Keratinocyte (primary cell): Measurements from ENCODE around the gene PKP4. TPM values are rescaled to one million over a fixed set of nuclear protein-coding genes. Genes with fewer than 3 reads are reported as not detected.

Experiments used
- DNase-seq: peaks from one replicate; pipeline ENCODE4 v3.0.0-alpha.2; 2011; ENCODE audit warnings: low read depth, missing footprints, low spot score
- FAIRE-seq: peaks from 2 replicates; lab custom pipeline; 2011; peaks lifted over from hg19 to GRCh38; lab: Jason Lieb, UNC
- H2AFZ ChIP-seq: 2 replicates; pipeline ENCODE4 v1.6.0; 2012; ENCODE audit warnings: low read length, control low read depth, inconsistent platforms; ENCODE audit not compliant: control insufficient read depth
- H3K27ac ChIP-seq: 2 replicates; pipeline ENCODE4 v1.5.1; 2011; ENCODE audit warnings: low read length; ENCODE audit not compliant: control insufficient read depth, insufficient read depth
- H3K27me3 ChIP-seq: 3 replicates; pipeline ENCODE4 v1.6.0; 2011; ENCODE audit warnings: low read length; ENCODE audit not compliant: control insufficient read depth, insufficient read depth; ENCODE audit errors: extremely low read depth
- H3K36me3 ChIP-seq, 2 experiments: 2 replicates in 1 of 2; 3 replicates in 1 of 2; pipeline ENCODE4 v1.5.1; 2011; ENCODE audit warnings: low read length in 2 of 2, mild to moderate bottlenecking in 1 of 2; ENCODE audit not compliant: control insufficient read depth in 2 of 2, insufficient read depth in 2 of 2; ENCODE audit errors: extremely low read depth in 1 of 2
- H3K4me1 ChIP-seq: 3 replicates; pipeline ENCODE4 v1.5.1; 2011; ENCODE audit warnings: low read length; ENCODE audit not compliant: control insufficient read depth, insufficient read depth; ENCODE audit errors: extremely low read depth
- H3K4me2 ChIP-seq: 3 replicates; pipeline ENCODE4 v1.6.0; 2011; ENCODE audit warnings: low read depth, low read length; ENCODE audit not compliant: control insufficient read depth, insufficient read depth; ENCODE audit errors: extremely low read depth
- H3K4me3 ChIP-seq, 3 experiments: fragments of 200-600 bp in 1 of 3; sonication (generic) in 1 of 3; 2 replicates in 2 of 3; 3 replicates in 1 of 3; pipeline ENCODE4 v1.5.1; 2011 to 2016; ENCODE audit warnings: low read length in 3 of 3, mild to moderate bottlenecking in 3 of 3, control low read depth in 2 of 3, inconsistent platforms in 1 of 3, low read depth in 1 of 3, mixed read lengths in 1 of 3, mixed run types in 1 of 3, moderate library complexity in 1 of 3; ENCODE audit not compliant: control insufficient read depth in 2 of 3, insufficient read depth in 2 of 3; ENCODE audit errors: extremely low read depth in 1 of 3
- H3K79me2 ChIP-seq: 2 replicates; pipeline ENCODE4 v1.6.0; 2012; ENCODE audit warnings: low read length; ENCODE audit not compliant: control insufficient read depth, insufficient read depth
- H3K9ac ChIP-seq: 3 replicates; pipeline ENCODE4 v1.6.0; 2011; ENCODE audit warnings: low read length; ENCODE audit not compliant: control insufficient read depth, insufficient read depth; ENCODE audit errors: extremely low read depth
- H3K9me1 ChIP-seq: 3 replicates; pipeline ENCODE4 v1.6.0; 2011; ENCODE audit warnings: low read length; ENCODE audit not compliant: control insufficient read depth, insufficient read depth; ENCODE audit errors: extremely low read depth
- H3K9me3 ChIP-seq: 2 replicates; pipeline ENCODE4 v1.5.1; 2012; ENCODE audit warnings: low read depth, low read length; ENCODE audit not compliant: control insufficient read depth
- H4K20me1 ChIP-seq: 3 replicates; pipeline ENCODE4 v1.6.0; 2011; ENCODE audit warnings: low read length; ENCODE audit not compliant: control insufficient read depth, insufficient read depth; ENCODE audit errors: extremely low read depth
- CTCF ChIP-seq, 3 experiments: IDR thresholded peaks in 1 of 3; conservative IDR thresholded peaks in 1 of 3; optimal IDR thresholded peaks in 1 of 3; 2 replicates in 2 of 3; 3 replicates in 1 of 3; pipeline versions ENCODE3 to v1.5.1; 2011; ENCODE audit warnings: low read length in 3 of 3, mild to moderate bottlenecking in 3 of 3, moderate library complexity in 2 of 3, control low read depth in 1 of 3, inconsistent platforms in 1 of 3; ENCODE audit not compliant: insufficient read depth in 2 of 3; ENCODE audit errors: extremely low read depth in 1 of 3
- EZH2 ChIP-seq: IDR thresholded peaks from one replicate; pipeline ENCODE4 v1.6.1; 2012; ENCODE audit warnings: inconsistent platforms, mild to moderate bottlenecking, low read length, moderate library complexity
- dilution Hi-C: fragments of 300-500 bp; cut with MboI; formaldehyde crosslinking; loops from one replicate; pipeline ENCODE4 v1.7.0; 2020; ENCODE audit warnings: low sequenced_read_pairs; ENCODE audit not compliant: extremely low pct_ligation_motif_present
- polyA plus RNA-seq, 5 experiments: library from polyadenylated mRNA; depleted of rRNA in 3 of 5; stranded (reverse) in 3 of 5; stranded (forward) in 1 of 5; unstranded in 1 of 5; fragments of >200 nt; gene quantifications; 1 replicate in 1 of 5; 2 replicates in 3 of 5; 3 replicates in 1 of 5; pipeline versions ENCODE4 v1.2.1 to v1.2.3, GENCODE V29; 2011 to 2012; ENCODE audit warnings: missing spikeins in 2 of 5, low read depth in 1 of 5, low replicate concordance in 1 of 5

Gene PKP4
- polyA plus RNA-seq, 1 donor (not counting 4 experiments of a cell fraction or from before 2014, with no cell fraction given): 43.8 TPM

DNA sequence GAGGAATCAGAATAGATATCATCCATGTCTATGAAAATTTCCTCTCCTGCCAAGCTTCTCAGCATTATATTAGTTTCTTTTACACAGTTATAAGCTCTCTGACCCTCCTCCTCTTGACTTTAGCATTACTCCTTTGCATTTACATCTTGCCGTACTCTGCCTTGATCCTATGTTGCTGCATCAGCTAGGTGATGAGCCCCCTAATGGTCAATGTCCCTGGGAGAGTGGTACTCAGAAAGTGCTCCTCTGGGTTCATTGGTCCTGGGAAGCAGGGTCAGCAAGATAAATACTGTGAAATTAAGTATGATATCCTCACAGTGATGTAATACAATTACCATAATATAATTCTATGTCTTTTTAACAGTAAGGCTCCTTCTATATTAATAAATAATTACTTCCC, 74.1 kb downstream of the PKP4 start:
- no peak overlapping the region for H2AFZ ChIP-seq
- DNase-seq (no peak), FAIRE-seq (no peak)

GRCh38 chr2:158533009-158533408, 76.3 kb downstream of the PKP4 start:
- H3K4me3 ChIP-seq: no peak overlapping the region
- H3K27ac ChIP-seq: no peak overlapping the region
- no peaks in the 10 kb centered on the region for H4K20me1 ChIP-seq
- H3K9me3 ChIP-seq: no peaks in the 10 kb centered on the region
- H3K4me1 ChIP-seq: peaks cover 7% of the 10 kb centered on the region
- no peak overlapping the region for H3K9ac ChIP-seq
- no peak overlapping the region for H2AFZ ChIP-seq
- no peak overlapping the region for H3K4me2 ChIP-seq
- FAIRE-seq (no peak), DNase-seq (no peak)
- H3K9me1 ChIP-seq: no peaks in the 10 kb centered on the region
- no peak for TF ChIP-seq EZH2
- TF ChIP-seq CTCF (optimal IDR thresholded peaks at IDR 0.05 in 1 of 3, IDR thresholded peaks at IDR 0.05 in 1 of 3, conservative IDR thresholded peaks at IDR 0.05 in 1 of 3; ENCODE audit: extremely low read depth in 1 of 3, insufficient read depth in 2 of 3, low read length in 3 of 3): no peak
- peaks cover 0 to 11% of the 10 kb centered on the region in 2 experiments for H3K36me3 ChIP-seq
- H3K27me3 ChIP-seq: no peaks in the 10 kb centered on the region
- dilution Hi-C loops: no loop called here
- peaks cover 9% of the 10 kb centered on the region for H3K79me2 ChIP-seq

More for the DNA sequence above, 74.1 kb downstream of the PKP4 start:
- peaks cover 7% of the 10 kb centered on the region for H3K4me1 ChIP-seq
- no peaks in the 10 kb centered on the region for H3K27me3 ChIP-seq
- H3K79me2 ChIP-seq: peaks cover 9% of the 10 kb centered on the region
- H3K9ac ChIP-seq: no peak overlapping the region
- H4K20me1 ChIP-seq: no peaks in the 10 kb centered on the region
- TF ChIP-seq EZH2 (no peak), CTCF (optimal IDR thresholded peaks at IDR 0.05 in 1 of 3, IDR thresholded peaks at IDR 0.05 in 1 of 3, conservative IDR thresholded peaks at IDR 0.05 in 1 of 3; ENCODE audit: extremely low read depth in 1 of 3, insufficient read depth in 2 of 3, low read length in 3 of 3) (peak in 1 of 3 experiments; percentile 14)
- H3K9me3 ChIP-seq: no peaks in the 10 kb centered on the region
- dilution Hi-C loops: no loop called here
- no peak overlapping the region for H3K27ac ChIP-seq
- H3K4me2 ChIP-seq: no peak overlapping the region
- H3K4me3 ChIP-seq: no peak overlapping the region
- peaks cover 0 to 8% of the 10 kb centered on the region in 2 experiments for H3K36me3 ChIP-seq
- H3K9me1 ChIP-seq: no peaks in the 10 kb centered on the region
